HAP-1 (cell line): ENCODE results near the gene RRN3.
"Not testable (repeated sequence)": the region's sequence is repeated elsewhere in the genome, so short reads cannot be mapped to it uniquely, and the experiment has no call there.

Experiments
- DNase-seq, 2 experiments: peaks; one replicate each; pipeline ENCODE4 v3.0.0-alpha.2; 2016 to 2020; ENCODE audit warnings: low spot score in 2 of 2
- H3K27me3 ChIP-seq: fragments of 250-450 bp; sonication (Bioruptor Pico); 2 replicates; pipeline ENCODE4 v1.5.1; 2020; ENCODE audit warnings: low read depth, mild to moderate bottlenecking, moderate library complexity
- H3K36me3 ChIP-seq: fragments of 250-450 bp; sonication (Bioruptor Pico); replicated peaks from 2 replicates; pipeline ENCODE4 v1.5.1; 2020; ENCODE audit warnings: mild to moderate bottlenecking
- H3K4me1 ChIP-seq: fragments of 250-450 bp; sonication (Bioruptor Pico); 2 replicates; pipeline ENCODE4 v1.5.1; 2020; ENCODE audit warnings: mild to moderate bottlenecking
- H3K4me3 ChIP-seq: fragments of 250-450 bp; sonication (Bioruptor Pico); 2 replicates; pipeline ENCODE4 v1.5.1; 2020; ENCODE audit warnings: mild to moderate bottlenecking, moderate library complexity
- H3K9me3 ChIP-seq: fragments of 250-450 bp; sonication (Bioruptor Pico); 2 replicates; pipeline ENCODE4 v1.5.1; 2020; ENCODE audit warnings: mild to moderate bottlenecking, moderate library complexity
- in situ Hi-C: fragments of 300-500 bp; cut with MboI; formaldehyde crosslinking; loops from 3 replicates; pipeline ENCODE4 v1.14.3; 2020; ENCODE audit warnings: low sequenced_read_pairs, inconsistent platforms, mixed read lengths

Gene RRN3

GRCh38 chr16:15093955-15094827 is at the start of gene RRN3:
Gene RRN3, minus strand, starts transcription at chr16:15094272. Its CDS starts 39 bp downstream, at chr16:15094233.
- H3K27me3 ChIP-seq, H3K9me3 ChIP-seq, in situ Hi-C loops, H3K4me1 ChIP-seq: not testable (repeated sequence)
- H3K4me3 ChIP-seq = peak within 1 kb of the TSS; percentile 62
- peaks cover 18% of the 10 kb centered on the region for H3K36me3 ChIP-seq
- peak; percentile 88 to 95 for DNase-seq

GRCh38 chr16:15143601-15144091 is 49.6 kb upstream of the RRN3 start:
- H3K27me3 ChIP-seq, H3K4me3 ChIP-seq, H3K36me3 ChIP-seq, H3K9me3 ChIP-seq, H3K4me1 ChIP-seq, in situ Hi-C loops, DNase-seq: not testable (repeated sequence)

GRCh38 chr16:15142891-15143600 is 49.0 kb upstream of the RRN3 start:
- H3K4me3 ChIP-seq, H3K27me3 ChIP-seq, in situ Hi-C loops, H3K4me1 ChIP-seq, H3K9me3 ChIP-seq, DNase-seq, H3K36me3 ChIP-seq: not testable (repeated sequence)

DNA sequence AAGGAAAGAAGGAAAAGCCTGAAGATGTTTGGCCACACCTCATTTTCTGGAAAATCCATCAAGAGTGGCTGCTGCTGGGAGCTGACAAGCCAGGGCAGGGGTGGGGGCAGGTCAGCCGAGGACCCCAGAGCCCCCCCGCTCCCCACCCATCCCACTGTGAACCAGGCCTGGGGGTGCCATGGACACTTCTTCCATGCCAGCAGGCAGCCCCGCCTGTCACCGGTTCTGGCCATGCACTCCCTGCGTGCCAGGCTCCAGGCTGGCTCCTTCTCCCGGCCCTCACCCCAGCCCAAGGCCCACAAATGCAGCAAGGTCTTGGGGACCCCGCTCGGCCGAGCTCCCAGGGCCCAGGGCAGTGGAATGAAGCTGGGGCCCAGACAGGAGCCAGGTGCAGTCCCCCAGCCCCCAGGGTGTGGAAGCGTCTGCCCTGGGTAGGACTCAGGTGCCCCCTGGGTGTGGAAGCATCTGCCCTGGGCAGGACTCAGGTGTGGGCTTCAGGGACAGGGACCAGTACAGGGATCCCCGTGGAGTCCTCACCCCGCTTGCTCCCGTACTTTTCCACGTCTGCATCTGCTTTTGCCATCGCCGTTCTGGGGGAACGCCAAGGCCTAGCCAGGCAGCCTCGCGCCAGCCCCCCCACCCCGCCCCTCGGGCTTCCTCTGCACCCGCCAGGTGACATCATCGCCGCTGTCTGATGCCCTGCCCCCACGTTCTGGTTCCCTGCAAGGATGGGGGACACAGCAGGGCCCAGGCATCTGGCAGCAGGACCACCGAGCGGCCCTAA is 48.2 kb upstream of the RRN3 start:
- DNase-seq, in situ Hi-C loops, H3K4me1 ChIP-seq: not testable (repeated sequence)

GRCh38 chr16:15141586-15141985 is 47.5 kb upstream of the RRN3 start:
- Histone ChIP-seq H3K9me3 (no peaks in the 10 kb centered on the region), H3K4me3 (no peak overlapping the region), H3K27me3 (no peaks in the 10 kb centered on the region), H3K4me1 (no peaks in the 10 kb centered on the region), H3K36me3 (no peaks in the 10 kb centered on the region; the same call in 1 of the 2 replicates)
- DNase-seq = no peak
- in situ Hi-C loops = no loop called here

More for the DNA sequence above, 48.2 kb upstream of the RRN3 start:
- H3K36me3 ChIP-seq, H3K9me3 ChIP-seq, H3K4me3 ChIP-seq, H3K27me3 ChIP-seq: not testable (repeated sequence)

DNA sequence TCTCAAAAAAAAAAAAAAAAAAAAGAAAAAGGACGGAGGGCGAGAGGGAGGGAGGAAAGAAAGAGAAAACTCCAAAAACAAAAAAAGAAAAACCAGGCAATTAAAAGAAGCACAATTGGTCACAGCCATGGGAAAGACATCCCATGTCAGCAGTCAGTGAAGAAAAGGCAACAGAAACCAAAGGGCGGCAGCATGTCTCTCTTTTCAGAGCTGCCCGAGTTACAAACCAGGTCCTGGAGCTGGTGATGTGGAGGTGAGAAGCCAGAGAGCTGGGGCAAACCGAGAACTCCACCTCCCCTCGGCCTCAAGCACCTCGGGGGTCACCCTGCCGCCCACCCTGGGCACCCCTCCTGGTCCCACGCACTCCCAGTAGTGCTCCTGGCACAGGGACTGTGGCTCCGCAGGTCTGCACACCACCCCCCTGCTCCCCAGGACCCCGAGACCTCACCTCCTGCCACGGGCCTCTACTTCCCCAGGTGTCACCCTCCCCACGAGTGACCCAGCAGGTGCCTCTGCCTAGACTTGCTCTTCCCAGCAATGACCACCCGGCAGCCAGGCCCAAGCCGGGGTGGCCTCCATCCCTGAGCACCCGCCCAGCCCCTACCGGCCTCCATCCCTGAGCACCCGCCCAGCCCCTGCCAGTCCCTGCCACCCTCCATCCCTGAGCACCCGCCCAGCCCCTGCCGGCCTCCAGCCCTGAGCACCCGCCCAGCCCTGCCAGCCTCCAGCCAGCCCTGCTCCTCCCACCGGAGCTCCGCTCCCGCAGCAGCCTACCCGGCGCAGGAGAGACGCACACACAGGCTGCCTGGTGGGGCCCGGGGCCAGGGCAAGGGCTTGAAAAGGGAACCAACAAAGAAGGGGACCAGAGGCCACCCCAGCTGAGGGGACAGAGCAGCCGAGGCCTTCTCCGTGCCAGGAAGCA is 46.6 kb upstream of the RRN3 start:
- H3K27me3 ChIP-seq, H3K4me1 ChIP-seq, DNase-seq, in situ Hi-C loops, H3K36me3 ChIP-seq, H3K4me3 ChIP-seq, H3K9me3 ChIP-seq: not testable (repeated sequence)

- H3K9me3 ChIP-seq, DNase-seq, H3K4me3 ChIP-seq, H3K4me1 ChIP-seq, H3K36me3 ChIP-seq, H3K27me3 ChIP-seq, in situ Hi-C loops: not testable (repeated sequence)
Observed at GRCh38 chr16:15137514-15137913, 43.4 kb upstream of the RRN3 start.

DNA sequence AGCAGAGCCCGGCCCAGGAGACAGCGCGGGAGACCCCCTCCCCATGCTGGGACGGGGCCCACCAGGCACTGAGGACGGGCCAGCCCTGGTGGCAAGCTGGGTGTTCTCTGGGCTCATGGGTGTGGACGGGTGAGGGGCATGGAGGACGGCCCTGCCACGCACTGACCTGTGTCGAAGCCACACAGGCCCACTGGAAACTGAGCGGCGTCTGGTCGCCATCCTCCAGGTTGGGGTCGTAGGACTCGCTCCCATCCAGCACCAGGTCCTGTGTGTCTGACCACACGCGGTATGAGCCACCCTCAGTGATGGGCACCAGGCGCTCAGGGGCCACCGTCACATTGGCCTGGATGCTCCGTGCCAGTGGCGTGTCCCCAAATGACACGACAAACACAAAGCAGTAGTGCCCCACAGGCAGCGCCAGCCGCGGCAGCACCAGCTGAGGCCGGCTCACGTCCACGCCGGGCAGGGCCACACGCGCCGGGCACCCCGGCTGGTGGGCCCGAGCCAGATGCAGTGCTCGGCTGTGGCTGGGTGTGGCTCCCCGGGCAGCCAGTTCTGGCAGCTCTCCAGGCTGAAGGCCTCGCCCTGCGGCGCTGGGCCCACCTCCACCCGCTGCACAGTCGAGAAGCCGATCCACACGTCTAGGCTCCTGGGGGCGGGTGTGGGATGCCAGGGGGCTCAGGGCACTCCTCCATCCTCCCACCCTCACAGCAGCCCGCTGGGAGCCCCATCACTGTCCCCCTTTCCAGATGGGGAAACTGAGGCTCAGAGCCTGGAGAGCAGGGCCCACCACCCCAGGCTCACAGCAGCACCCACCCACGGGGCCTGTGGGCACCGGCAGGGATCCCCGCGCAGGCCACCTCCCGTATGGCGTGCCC is 41.6 kb upstream of the RRN3 start:
- in situ Hi-C loops, DNase-seq, H3K27me3 ChIP-seq, H3K9me3 ChIP-seq, H3K4me3 ChIP-seq, H3K36me3 ChIP-seq, H3K4me1 ChIP-seq: not testable (repeated sequence)

- H3K4me3 ChIP-seq, H3K9me3 ChIP-seq, H3K36me3 ChIP-seq, in situ Hi-C loops, H3K27me3 ChIP-seq, H3K4me1 ChIP-seq, DNase-seq: not testable (repeated sequence)
Observed at GRCh38 chr16:15134752-15135482, 40.8 kb upstream of the RRN3 start.

DNA sequence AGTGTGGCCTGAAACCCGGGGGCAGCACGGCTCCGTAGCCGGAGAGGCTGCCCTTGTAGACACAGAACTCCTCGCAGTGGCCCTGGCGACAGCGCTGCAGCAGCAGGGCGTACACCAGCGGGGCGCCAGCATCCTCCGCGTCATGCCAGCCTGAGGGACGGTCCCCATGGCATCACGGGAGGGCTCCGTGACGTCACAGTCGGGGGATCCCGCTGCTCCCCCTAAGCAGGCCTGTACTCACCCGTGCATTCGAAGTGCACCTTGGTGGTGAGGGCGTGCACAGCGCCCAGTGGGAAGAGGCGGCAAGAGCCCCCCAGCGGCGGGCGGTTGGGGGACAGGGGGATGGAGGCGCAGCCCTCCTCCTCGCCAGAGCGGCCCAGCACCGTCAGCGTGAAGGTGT is 39.5 kb upstream of the RRN3 start:
- H3K36me3 ChIP-seq, in situ Hi-C loops, H3K4me1 ChIP-seq, DNase-seq, H3K9me3 ChIP-seq, H3K27me3 ChIP-seq, H3K4me3 ChIP-seq: not testable (repeated sequence)

GRCh38 chr16:15132719-15133428 is 38.8 kb upstream of the RRN3 start:
- H3K4me3 ChIP-seq, H3K36me3 ChIP-seq, H3K27me3 ChIP-seq, H3K9me3 ChIP-seq, H3K4me1 ChIP-seq, in situ Hi-C loops, DNase-seq: not testable (repeated sequence)
